Measurements from ENCODE around the gene FNDC1.

The FNDC1 gene

DNA sequence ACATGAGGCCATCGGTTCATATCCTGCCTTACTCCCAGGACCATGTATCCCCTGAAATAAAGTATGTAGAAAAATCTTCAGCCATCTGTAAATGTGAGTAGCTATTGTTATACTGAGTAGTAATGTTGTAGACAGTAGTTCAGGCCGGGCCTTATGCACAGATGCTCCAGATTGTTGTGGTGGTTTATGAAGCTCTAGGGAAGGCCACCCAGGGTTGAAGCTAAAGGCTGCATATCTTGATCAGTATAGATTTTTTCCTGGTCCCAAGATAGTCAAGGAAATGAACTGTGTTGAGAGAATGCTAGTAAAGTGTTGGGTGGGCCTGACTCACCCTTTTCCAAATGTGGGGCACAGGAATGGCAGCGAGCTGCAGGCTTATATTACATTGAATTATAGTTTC is 81.4 kb downstream of the FNDC1 start:
- Histone ChIP-seq H3K27me3 (ENCODE audit: low read depth, low read length) (no peaks in the 10 kb centered on the region), H3K4me1 (ENCODE audit: low read length) (no peaks in the 10 kb centered on the region), H3K9me3 (ENCODE audit: insufficient read depth, low read length) (no peaks in the 10 kb centered on the region), H3K4me3 (ENCODE audit: low read length) (no peak overlapping the region), H3K4me2 (ENCODE audit: low read length) (no peak overlapping the region), H3K36me3 (replicated peaks; ENCODE audit: low read depth, low read length) (no peaks in the 10 kb centered on the region), H3K79me2 (ENCODE audit: low read length) (no peaks in the 10 kb centered on the region), H2AFZ (ENCODE audit: low read depth, low read length) (no peak overlapping the region), H3K9ac (ENCODE audit: low read length) (no peak overlapping the region), H3K27ac (ENCODE audit: low read length) (no peak overlapping the region), H4K20me1 (ENCODE audit: insufficient read depth, low read length) (no peaks in the 10 kb centered on the region)
- no peak for TF ChIP-seq CTCF (IDR thresholded peaks at IDR 0.05; ENCODE audit: low read depth, low read length)
- TF ChIP-seq EZH2phosphoT487 (IDR thresholded peaks at IDR 0.05; ENCODE audit: low read depth): no peak

GRCh38 chr6:159252955-159253508 is 83.8 kb downstream of the FNDC1 start:
- H3K4me1 ChIP-seq (ENCODE audit: low read length): no peaks in the 10 kb centered on the region
- H3K4me2 ChIP-seq (ENCODE audit: low read length): no peak overlapping the region
- H3K4me3 ChIP-seq (ENCODE audit: low read length): no peak overlapping the region
- no peaks in the 10 kb centered on the region for H4K20me1 ChIP-seq (ENCODE audit: insufficient read depth, low read length)
- H3K79me2 ChIP-seq (ENCODE audit: low read length): no peaks in the 10 kb centered on the region
- H3K27ac ChIP-seq (ENCODE audit: low read length): no peak overlapping the region
- H2AFZ ChIP-seq (ENCODE audit: low read depth, low read length): no peak overlapping the region
- no peaks in the 10 kb centered on the region for H3K9me3 ChIP-seq (ENCODE audit: insufficient read depth, low read length)
- no peaks in the 10 kb centered on the region for H3K36me3 ChIP-seq (replicated peaks; ENCODE audit: low read depth, low read length)
- no peaks in the 10 kb centered on the region for H3K27me3 ChIP-seq (ENCODE audit: low read depth, low read length)
- TF ChIP-seq CTCF (IDR thresholded peaks at IDR 0.05; ENCODE audit: low read depth, low read length): peak; percentile 58
- no peak for TF ChIP-seq EZH2phosphoT487 (IDR thresholded peaks at IDR 0.05; ENCODE audit: low read depth)
- no peak overlapping the region for H3K9ac ChIP-seq (ENCODE audit: low read length)

GRCh38 chr6:159254186-159254585 is 85.0 kb downstream of the FNDC1 start:
- Histone ChIP-seq H3K4me1 (ENCODE audit: low read length) (no peaks in the 10 kb centered on the region), H4K20me1 (ENCODE audit: insufficient read depth, low read length) (no peaks in the 10 kb centered on the region), H3K9ac (ENCODE audit: low read length) (no peak overlapping the region), H3K4me2 (ENCODE audit: low read length) (no peak overlapping the region), H3K36me3 (replicated peaks; ENCODE audit: low read depth, low read length) (no peaks in the 10 kb centered on the region), H3K4me3 (ENCODE audit: low read length) (no peak overlapping the region), H3K27ac (ENCODE audit: low read length) (no peak overlapping the region), H3K79me2 (ENCODE audit: low read length) (no peaks in the 10 kb centered on the region), H3K9me3 (ENCODE audit: insufficient read depth, low read length) (no peaks in the 10 kb centered on the region), H2AFZ (ENCODE audit: low read depth, low read length) (no peak overlapping the region), H3K27me3 (ENCODE audit: low read depth, low read length) (no peaks in the 10 kb centered on the region)
- TF ChIP-seq EZH2phosphoT487 (IDR thresholded peaks at IDR 0.05; ENCODE audit: low read depth): no peak

DNA sequence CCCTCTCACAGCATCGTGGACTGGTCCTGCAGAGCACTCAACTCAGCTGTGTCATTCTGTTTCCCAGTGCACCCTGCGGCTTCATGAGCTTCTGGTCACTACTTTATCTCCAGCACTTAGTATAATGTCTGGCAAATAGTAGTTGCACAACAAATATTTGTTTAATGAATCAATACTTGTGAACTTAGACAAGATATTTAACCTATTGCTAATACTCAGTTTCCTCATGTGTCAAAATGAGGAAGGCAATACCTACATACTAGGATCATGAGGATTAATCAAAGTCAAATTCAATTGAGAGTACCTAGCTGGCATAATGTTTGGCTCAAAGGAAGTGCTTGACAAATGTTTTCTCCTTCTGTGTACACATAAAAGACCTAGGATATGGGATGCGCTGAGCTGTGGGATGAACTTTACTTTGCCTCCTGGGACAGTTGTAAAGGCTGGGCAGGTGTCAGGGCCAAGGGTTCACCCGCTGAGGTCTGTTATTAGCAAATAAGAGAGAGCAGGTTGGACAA is 86.3 kb downstream of the FNDC1 start:
- Histone ChIP-seq H3K27ac (ENCODE audit: low read length) (no peak overlapping the region), H2AFZ (ENCODE audit: low read depth, low read length) (no peak overlapping the region), H3K4me2 (ENCODE audit: low read length) (no peak overlapping the region), H3K9ac (ENCODE audit: low read length) (no peak overlapping the region), H3K4me3 (ENCODE audit: low read length) (no peak overlapping the region), H3K79me2 (ENCODE audit: low read length) (no peaks in the 10 kb centered on the region), H4K20me1 (ENCODE audit: insufficient read depth, low read length) (no peaks in the 10 kb centered on the region), H3K36me3 (replicated peaks; ENCODE audit: low read depth, low read length) (no peaks in the 10 kb centered on the region), H3K4me1 (ENCODE audit: low read length) (no peaks in the 10 kb centered on the region), H3K9me3 (ENCODE audit: insufficient read depth, low read length) (no peaks in the 10 kb centered on the region), H3K27me3 (ENCODE audit: low read depth, low read length) (no peaks in the 10 kb centered on the region)
- no peak for TF ChIP-seq EZH2phosphoT487 (IDR thresholded peaks at IDR 0.05; ENCODE audit: low read depth)
- TF ChIP-seq CTCF (IDR thresholded peaks at IDR 0.05; ENCODE audit: low read depth, low read length): no peak

Data from OCI-LY3 (cell line).